ENCODE results near the gene ARL5C.
"Not testable (repeated sequence)": the region's sequence is repeated elsewhere in the genome, so short reads cannot be mapped to it uniquely, and the experiment has no call there.

Gene ARL5C

GRCh38 chr17:39143552-39144093, 22.3 kb downstream of the ARL5C start:
- no peak for DNase-seq (ENCODE audit: extremely low read depth in 1 of 2, low read depth in 1 of 2)

- no peak for DNase-seq (ENCODE audit: extremely low read depth in 1 of 2, low read depth in 1 of 2)
Observed at GRCh38 chr17:39141915-39142664, 23.9 kb downstream of the ARL5C start.

DNA sequence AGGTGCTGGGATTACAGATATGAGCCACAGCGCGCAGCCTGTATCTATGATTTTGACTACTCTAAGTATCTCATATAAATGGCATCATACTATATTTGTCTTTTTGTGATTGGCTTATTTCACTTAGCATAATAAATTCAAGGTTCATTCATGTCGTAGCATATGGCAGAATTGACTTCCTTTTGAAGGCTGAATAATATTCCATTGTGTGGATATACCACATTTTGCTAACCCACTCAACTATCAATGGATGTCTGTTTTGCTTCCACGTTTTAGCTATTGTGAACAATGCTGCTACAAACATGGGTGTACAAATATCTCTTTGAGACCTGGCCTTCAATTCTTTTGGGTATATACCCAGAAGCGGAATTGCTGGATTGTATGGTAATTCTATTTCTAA, 24.7 kb downstream of the ARL5C start:
- DNase-seq (ENCODE audit: extremely low read depth in 1 of 2, low read depth in 1 of 2) = no peak

- DNase-seq (ENCODE audit: extremely low read depth in 1 of 2, low read depth in 1 of 2) = no peak
Observed at GRCh38 chr17:39139561-39139960, 26.4 kb downstream of the ARL5C start.

DNA sequence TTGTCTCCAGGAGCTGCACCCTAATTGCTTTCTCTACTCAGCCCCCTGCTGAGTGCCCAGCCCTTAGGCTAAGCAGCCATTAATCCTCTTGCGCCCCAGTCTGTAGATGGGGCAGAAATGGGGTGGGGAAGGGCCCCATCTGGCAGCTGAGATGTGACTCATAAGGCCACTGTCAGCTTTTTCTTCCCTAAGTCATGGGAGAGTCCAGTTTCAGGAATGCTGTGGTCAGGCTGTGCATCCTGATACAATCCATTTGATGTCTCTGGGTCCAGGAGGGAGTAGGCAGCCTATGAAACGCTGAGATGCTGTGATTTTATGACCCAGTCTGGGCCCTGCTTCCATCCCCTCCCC, 26.8 kb downstream of the ARL5C start:
- no peak for DNase-seq (ENCODE audit: extremely low read depth in 1 of 2, low read depth in 1 of 2)

- no peak for DNase-seq (ENCODE audit: extremely low read depth in 1 of 2, low read depth in 1 of 2)
Observed at GRCh38 chr17:39138431-39139160, 27.4 kb downstream of the ARL5C start.

DNA sequence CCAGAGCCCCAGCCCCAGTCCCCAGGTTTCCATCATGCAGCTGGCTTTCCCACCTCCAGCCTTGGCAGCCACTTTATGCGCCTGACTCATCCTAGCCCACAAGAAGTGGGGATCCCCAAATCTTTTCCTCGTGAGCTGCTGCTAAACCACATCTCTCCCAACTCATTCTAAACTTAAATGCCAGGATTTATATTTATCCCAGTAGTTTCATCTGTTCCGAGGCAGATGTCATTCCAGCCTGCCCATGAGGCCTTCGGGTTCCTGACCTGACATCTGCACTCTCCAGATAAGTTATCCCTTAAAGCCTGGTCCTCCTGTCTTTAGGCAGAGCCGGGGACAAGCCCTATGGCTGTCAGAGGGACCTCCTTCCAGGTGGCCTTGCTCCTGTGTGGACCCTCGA, 31.1 kb downstream of the ARL5C start:
- no peak for DNase-seq (ENCODE audit: extremely low read depth in 1 of 2, low read depth in 1 of 2)

DNA sequence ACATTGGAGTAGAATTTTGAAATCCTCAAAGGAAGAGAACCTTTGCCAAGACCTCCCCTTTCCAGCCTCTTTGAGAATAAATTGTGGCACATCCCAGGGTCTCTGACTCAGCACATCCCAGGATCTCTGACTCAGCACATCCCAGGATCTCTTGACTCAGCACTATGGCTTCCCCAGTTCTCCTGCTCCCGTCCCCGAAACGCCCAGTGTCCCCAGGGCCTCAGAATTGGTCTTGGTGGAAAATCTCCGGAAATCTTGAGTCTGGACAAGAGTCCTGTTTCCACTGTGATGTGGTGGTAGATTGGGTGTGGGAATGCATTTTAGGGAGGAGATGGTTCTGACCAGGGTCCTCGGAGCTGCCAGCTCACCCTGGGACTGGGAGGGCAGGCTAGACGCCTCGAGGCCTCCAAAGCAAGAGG, 33.8 kb downstream of the ARL5C start:
- DNase-seq (ENCODE audit: extremely low read depth in 1 of 2, low read depth in 1 of 2) = no peak

DNA sequence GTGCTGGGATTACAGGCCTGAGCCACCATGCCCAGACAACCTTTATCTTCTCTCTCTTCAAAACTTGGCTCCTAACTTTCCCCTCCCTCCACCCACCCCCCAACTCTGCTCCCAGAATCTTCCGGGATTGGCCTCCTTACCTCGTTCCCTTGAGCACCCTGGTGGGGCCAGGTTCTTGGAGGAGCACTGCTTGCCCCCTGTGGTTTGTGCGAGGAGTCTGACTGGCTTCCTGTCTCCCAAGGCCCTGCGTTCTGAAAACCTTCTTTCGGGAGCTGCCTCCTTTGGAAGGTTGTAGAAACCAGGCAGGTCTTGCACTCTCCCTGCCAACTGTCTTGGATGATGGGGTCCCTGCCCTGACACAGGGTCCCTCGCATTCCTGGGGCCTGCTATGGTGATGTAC, 34.3 kb downstream of the ARL5C start:
- DNase-seq (ENCODE audit: extremely low read depth in 1 of 2, low read depth in 1 of 2) = no peak

GRCh38 chr17:39130205-39130604, 35.8 kb downstream of the ARL5C start:
- DNase-seq (ENCODE audit: extremely low read depth in 1 of 2, low read depth in 1 of 2) = no peak

DNA sequence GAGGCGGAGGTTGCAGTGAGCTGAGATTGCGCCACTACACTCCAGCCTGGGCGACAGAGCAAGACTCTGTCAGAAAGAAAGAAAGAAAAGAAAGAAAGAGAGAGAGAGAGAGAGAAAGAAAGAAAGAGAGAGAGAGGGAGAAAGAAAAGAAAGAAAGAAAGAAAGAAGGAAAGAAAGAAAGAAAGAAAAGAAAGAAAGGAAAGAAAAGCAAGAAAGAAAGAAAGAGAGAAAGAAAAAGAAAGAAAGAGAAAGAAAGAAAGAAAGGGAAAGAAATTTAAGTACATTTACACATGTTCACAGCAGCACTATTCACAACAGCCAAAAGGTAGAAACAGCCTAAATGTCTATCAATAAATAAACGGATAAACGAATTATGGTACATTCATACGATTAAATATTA, 36.4 kb downstream of the ARL5C start:
- DNase-seq (ENCODE audit: extremely low read depth in 1 of 2, low read depth in 1 of 2) = not testable (repeated sequence)

DNA sequence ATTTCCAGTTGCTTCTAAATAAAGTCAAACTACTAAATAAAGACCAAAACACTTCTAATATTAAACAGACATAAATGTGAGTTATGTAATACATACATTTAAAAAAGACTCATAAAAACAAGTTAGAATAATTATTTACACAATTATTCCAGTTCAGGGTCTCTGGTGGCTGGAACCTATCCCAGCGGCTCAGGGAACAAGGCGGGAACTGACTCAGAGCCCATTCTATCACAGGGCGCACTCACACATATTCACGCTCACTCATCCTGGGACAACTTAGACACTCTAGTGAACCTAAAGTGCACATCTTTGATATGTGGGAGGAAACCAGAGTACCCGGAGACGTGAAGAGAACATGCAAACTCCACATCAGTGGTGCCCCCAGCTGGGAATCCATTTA, 39.5 kb downstream of the ARL5C start:
- DNase-seq (ENCODE audit: extremely low read depth in 1 of 2, low read depth in 1 of 2) = no peak

DNA sequence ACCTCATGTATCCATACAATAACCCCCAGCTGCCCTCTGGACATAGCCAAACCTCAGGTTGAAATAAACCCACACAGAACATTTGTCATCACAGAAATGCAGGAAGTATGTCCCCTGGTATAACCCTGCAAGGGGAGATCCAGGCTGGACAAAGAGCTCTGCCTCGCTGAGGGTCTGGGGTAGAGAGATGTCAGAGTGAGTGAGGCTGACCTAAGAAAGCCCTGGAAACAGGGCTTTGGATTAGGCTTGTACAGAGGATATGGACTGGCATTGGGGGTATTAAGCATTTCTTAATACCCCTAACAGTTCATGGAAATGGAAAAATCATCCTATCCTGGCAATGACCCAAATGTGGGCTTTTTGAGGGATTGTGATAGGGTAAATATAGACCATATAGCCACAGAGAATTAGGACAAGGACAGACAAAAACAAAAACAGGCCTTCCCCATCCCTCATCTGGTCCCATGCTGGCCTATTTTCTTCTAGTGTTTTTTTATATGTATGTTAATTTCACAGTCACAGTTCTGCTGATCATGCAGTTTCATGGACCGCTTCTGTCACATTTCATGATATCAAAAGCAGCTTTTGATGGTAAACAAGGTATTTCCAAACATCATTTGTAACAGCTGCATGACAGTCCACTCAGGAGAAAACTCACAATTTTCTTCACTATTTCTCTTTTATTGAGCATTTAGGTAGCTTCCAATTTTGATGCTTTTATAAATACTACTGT, 40.7 kb downstream of the ARL5C start:
- no peak for DNase-seq (ENCODE audit: extremely low read depth in 1 of 2, low read depth in 1 of 2)

DNA sequence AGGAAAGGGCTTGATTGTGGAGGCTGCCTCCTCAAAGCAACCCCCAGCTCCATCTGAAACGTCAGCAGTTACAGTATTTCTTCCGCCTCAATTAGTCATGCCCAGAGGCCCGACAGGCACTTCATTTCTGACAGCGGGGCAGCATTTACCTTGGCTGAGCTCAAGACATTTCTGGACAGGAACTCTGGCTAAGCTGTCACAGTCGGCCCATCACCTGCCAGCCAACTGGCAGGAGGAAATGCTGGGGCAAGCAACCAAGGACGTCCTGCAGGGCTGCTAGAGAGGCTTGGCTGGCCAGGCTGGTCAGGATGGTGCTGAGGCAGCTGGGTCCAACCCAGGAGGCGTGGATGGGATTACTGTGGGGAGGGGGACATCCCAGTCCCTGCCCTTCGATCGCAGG, 42.3 kb downstream of the ARL5C start:
- no peak for DNase-seq (ENCODE audit: extremely low read depth in 1 of 2, low read depth in 1 of 2)

DNA sequence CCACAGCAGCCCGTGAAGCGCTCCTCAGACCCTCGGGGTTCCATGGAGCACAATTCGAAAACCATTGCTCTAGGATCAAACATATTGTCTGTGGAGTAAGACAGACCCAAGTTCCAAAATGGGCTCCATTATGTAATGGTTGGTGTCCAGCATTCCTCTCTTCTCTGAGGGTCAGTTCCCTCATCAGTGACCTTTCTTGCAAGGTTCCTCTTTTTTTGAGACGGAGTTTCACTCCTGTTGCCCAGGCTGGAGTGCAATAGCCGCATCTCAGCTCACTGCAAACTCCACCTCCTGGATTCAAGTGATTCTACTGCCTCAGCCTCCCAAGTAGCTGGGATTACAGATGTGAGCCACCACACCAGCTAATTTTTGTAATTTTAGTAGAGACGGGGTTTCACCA, 43.0 kb downstream of the ARL5C start:
- no peak for DNase-seq (ENCODE audit: extremely low read depth in 1 of 2, low read depth in 1 of 2)

DNA sequence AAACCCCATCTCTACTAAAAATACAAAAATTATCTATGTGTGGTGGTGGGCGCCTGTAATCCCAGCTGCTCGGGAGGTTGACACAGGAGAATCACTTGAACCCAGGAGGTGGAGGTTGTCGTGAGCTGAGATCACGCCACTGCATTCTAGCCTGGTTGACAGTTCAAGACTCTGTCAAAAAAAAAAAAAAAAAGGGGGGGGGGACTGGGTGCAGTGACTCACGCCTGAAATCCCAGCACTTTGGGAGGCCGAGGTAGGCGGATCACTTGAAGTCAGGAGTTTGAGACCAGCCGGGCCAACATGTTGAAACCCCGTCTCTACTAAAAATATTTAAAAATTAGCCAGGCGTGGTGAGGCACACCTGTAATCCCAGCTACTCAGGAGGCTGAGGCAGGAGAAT, 44.0 kb downstream of the ARL5C start:
- DNase-seq (ENCODE audit: extremely low read depth in 1 of 2, low read depth in 1 of 2) = not testable (repeated sequence)

DNA sequence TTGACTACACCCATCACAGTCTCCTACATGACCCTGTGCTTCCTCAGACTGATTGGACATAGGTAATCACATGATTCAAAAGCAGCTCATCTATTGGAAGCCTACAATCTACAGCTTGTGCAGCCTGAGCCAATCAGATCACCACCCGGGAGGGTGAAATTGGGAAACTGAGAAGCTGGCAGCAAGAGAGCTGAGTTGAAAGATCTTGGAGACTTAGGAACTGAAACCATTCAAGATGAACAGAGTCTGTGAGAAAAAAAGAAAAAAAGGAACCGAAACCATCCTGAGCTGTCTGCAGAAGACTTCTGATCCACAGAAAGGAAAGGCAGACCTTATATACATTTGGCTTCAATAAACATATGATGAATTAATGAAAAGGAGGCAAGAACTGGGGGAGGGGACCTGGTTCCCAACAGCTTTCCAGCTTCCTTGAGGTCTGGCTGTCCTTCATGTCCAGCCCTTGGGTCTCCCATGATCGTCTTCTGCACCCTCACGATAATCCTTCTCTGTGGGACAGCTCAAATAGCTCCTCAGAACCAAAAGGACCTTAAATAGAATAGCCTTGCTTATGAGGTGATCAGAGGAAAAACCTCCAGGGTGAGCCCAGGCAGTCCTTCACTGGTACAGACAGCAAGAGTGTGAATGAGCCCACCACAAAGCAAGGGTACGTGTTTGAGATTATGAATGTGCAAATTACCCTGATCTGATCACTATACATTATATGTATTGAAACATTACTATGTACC, 47.1 kb downstream of the ARL5C start:
- DNase-seq (ENCODE audit: extremely low read depth in 1 of 2, low read depth in 1 of 2) = no peak

- no peak for DNase-seq (ENCODE audit: extremely low read depth in 1 of 2, low read depth in 1 of 2)
Observed at GRCh38 chr17:39116224-39116623, 49.7 kb downstream of the ARL5C start.

DNA sequence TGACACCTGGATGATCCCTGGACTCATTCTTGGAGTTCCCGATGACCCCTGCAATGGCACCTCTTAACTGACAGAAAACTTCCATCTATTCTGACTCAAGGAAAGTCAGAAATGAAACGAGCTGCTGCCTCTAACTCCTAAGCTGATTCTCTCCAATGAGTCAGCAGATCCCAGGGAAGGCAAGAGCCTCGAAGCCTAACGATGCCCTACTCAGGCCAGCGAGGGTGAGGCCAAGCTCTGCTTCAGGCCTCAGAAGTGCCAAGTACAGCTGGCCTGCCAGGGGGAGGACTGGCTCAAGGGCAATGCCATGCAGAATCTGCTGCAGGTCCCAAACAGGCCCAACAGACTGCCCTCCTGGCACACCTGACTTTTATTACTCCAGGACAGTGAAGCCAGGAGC, 50.8 kb downstream of the ARL5C start:
- no peak for DNase-seq (ENCODE audit: extremely low read depth in 1 of 2, low read depth in 1 of 2)

DNA sequence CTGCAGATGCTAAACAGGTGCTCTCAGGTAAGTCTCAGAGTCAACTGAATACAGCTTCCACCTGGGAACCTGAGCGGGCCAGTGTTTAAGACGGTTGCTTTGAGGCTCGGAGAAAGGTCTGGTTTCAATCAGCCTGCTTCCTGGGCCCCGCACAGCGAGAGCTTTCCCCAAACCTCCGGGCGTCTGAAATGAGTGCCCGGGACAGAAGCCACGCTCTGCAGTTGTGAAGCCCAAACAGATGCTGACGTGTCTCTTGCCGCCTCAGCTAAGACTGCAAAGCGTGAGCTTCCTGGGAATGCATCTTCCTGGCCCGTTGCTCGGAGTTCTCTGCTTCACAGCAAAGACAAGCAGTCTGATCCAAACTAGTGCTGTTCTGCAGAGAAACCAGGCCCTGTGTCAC, 51.2 kb downstream of the ARL5C start:
- DNase-seq (ENCODE audit: extremely low read depth in 1 of 2, low read depth in 1 of 2) = no peak

- DNase-seq (ENCODE audit: extremely low read depth in 1 of 2, low read depth in 1 of 2) = no peak
Observed at GRCh38 chr17:39113871-39114270, 52.1 kb downstream of the ARL5C start.
